ENCODE results near the gene HMGA1. TPM values are rescaled to one million over a fixed set of nuclear protein-coding genes. Genes with fewer than 3 reads are reported as not detected.

Gene HMGA1
- polyA plus RNA-seq, 1 donor from 2014 or later: 31.5 TPM

DNA sequence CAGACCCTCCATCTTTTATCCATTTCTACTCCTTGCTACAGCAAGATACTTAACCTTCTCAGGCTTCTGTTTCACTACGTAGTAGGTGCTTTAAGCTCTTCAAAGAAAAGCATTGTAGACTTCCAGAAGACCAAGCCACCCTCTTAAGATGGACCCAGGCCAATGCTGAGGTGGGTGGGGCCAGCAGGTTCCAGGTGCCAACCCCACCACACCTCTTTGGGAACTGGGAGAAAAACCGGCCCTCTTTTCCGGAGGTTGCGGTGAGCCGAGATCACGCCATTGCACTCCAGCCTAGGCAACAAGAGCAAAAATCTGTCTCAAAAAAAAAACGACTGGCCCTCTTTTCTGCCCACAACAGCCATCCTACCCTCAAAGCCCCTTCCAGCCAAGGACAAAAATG, 10.6 kb upstream of the HMGA1 start:
- Histone ChIP-seq H3F3A (ENCODE audit: insufficient read depth, low read length, poor library complexity, severe bottlenecking) (no peaks in the 10 kb centered on the region), H3K4me2 (ENCODE audit: low read length) (no peak overlapping the region), H3K4me3 (ENCODE audit: low read length) (no peak overlapping the region), H3K27me3 (ENCODE audit: insufficient read depth, low read depth, low read length) (no peaks in the 10 kb centered on the region), H4K20me1 (ENCODE audit: insufficient read depth) (no peaks in the 10 kb centered on the region), H3K27ac (ENCODE audit: low read length) (no peak overlapping the region), H2AFZ (ENCODE audit: low read depth, low read length) (no peak overlapping the region), H3K9me2 (ENCODE audit: insufficient read depth, low read length) (no peaks in the 10 kb centered on the region), H3K79me2 (replicated peaks; ENCODE audit: insufficient read depth, low read length) (no peaks in the 10 kb centered on the region), H3K36me3 (ENCODE audit: insufficient read depth, low read length) (no peaks in the 10 kb centered on the region), H3K9ac (ENCODE audit: low read length) (no peak overlapping the region), H3K9me3 (ENCODE audit: low read length) (no peaks in the 10 kb centered on the region)
- TF ChIP-seq POLR2AphosphoS5 (IDR thresholded peaks at IDR 0.05) (no peak), RAD21 (conservative IDR thresholded peaks at IDR 0.05) (no peak), MXI1 (conservative IDR thresholded peaks at IDR 0.05; ENCODE audit: poor library complexity, severe bottlenecking) (no peak), SMC3 (conservative IDR thresholded peaks at IDR 0.05; ENCODE audit: poor library complexity) (no peak), TAF1 (IDR thresholded peaks at IDR 0.05; ENCODE audit: low read depth) (no peak), EP300 (conservative IDR thresholded peaks at IDR 0.05; ENCODE audit: poor library complexity, severe bottlenecking) (no peak), EZH2 (IDR thresholded peaks at IDR 0.05; ENCODE audit: borderline replicate concordance, insufficient read depth, low read length, poor library complexity, severe bottlenecking) (no peak)
- TF ChIP-seq, protein P1, sequence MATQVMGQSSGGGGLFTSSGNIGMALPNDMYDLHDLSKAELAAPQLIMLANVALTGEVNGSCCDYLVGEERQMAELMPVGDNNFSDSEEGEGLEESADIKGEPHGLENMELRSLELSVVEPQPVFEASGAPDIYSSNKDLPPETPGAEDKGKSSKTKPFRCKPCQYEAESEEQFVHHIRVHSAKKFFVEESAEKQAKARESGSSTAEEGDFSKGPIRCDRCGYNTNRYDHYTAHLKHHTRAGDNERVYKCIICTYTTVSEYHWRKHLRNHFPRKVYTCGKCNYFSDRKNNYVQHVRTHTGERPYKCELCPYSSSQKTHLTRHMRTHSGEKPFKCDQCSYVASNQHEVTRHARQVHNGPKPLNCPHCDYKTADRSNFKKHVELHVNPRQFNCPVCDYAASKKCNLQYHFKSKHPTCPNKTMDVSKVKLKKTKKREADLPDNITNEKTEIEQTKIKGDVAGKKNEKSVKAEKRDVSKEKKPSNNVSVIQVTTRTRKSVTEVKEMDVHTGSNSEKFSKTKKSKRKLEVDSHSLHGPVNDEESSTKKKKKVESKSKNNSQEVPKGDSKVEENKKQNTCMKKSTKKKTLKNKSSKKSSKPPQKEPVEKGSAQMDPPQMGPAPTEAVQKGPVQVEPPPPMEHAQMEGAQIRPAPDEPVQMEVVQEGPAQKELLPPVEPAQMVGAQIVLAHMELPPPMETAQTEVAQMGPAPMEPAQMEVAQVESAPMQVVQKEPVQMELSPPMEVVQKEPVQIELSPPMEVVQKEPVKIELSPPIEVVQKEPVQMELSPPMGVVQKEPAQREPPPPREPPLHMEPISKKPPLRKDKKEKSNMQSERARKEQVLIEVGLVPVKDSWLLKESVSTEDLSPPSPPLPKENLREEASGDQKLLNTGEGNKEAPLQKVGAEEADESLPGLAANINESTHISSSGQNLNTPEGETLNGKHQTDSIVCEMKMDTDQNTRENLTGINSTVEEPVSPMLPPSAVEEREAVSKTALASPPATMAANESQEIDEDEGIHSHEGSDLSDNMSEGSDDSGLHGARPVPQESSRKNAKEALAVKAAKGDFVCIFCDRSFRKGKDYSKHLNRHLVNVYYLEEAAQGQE (IDR thresholded peaks at IDR 0.05; ENCODE audit: borderline replicate concordance): no peak
- TF ChIP-seq, protein P2, sequence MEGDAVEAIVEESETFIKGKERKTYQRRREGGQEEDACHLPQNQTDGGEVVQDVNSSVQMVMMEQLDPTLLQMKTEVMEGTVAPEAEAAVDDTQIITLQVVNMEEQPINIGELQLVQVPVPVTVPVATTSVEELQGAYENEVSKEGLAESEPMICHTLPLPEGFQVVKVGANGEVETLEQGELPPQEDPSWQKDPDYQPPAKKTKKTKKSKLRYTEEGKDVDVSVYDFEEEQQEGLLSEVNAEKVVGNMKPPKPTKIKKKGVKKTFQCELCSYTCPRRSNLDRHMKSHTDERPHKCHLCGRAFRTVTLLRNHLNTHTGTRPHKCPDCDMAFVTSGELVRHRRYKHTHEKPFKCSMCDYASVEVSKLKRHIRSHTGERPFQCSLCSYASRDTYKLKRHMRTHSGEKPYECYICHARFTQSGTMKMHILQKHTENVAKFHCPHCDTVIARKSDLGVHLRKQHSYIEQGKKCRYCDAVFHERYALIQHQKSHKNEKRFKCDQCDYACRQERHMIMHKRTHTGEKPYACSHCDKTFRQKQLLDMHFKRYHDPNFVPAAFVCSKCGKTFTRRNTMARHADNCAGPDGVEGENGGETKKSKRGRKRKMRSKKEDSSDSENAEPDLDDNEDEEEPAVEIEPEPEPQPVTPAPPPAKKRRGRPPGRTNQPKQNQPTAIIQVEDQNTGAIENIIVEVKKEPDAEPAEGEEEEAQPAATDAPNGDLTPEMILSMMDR (IDR thresholded peaks at IDR 0.05; ENCODE audit: poor library complexity, severe bottlenecking): no peak

DNA sequence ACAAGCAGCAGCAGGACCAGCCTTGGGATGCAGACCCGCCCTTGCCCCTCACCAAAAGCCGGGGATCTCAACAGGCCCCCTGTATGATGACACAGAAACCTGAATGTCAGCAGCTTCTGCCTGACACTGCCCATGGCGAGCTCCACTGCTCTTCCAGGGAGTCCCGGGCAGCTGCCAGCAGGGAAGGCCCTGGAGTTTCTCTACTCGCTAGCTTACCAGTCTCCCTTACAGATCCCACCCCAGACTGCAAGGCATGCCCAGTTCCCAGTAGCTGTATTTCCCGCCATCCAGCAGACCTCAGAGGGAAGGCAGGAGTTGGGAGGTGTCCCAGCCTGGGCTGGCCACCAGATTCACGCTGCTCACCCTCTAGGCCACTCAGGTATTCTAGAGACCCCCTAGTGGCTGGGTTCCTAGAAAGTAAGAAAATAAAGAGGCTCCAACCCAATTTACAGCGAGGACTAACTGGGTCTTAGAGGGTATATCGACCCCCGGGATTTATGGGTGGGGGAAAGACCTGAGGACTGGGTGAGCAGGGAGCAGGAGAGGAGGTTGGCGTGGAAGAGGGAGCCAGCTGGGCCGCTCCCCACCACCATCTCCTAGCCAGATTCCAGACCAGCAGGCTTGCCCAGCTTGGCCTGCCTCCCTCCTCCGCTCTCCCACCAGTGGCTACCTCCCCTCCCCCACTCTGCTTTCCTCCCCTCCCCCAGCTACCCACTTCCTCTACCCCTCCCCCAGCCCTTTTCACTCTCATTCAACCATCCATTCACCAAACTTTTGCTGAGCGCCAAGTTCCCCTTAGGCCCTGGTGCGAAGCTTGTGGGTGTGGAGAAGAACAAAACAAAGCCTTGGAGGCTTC, 9.7 kb upstream of the HMGA1 start:
- Histone ChIP-seq H3K36me3 (ENCODE audit: insufficient read depth, low read length) (no peaks in the 10 kb centered on the region), H3K9ac (ENCODE audit: low read length) (no peak overlapping the region), H3K27ac (ENCODE audit: low read length) (no peak overlapping the region), H3K9me2 (ENCODE audit: insufficient read depth, low read length) (no peaks in the 10 kb centered on the region), H3K4me2 (ENCODE audit: low read length) (no peak overlapping the region), H3K9me3 (ENCODE audit: low read length) (no peaks in the 10 kb centered on the region), H3K4me3 (ENCODE audit: low read length) (no peak overlapping the region), H3F3A (ENCODE audit: insufficient read depth, low read length, poor library complexity, severe bottlenecking) (no peaks in the 10 kb centered on the region), H3K79me2 (replicated peaks; ENCODE audit: insufficient read depth, low read length) (no peaks in the 10 kb centered on the region), H4K20me1 (ENCODE audit: insufficient read depth) (no peaks in the 10 kb centered on the region), H3K27me3 (ENCODE audit: insufficient read depth, low read depth, low read length) (no peaks in the 10 kb centered on the region), H2AFZ (ENCODE audit: low read depth, low read length) (no peak overlapping the region)
- TF ChIP-seq EZH2 (IDR thresholded peaks at IDR 0.05; ENCODE audit: borderline replicate concordance, insufficient read depth, low read length, poor library complexity, severe bottlenecking) (no peak), SMC3 (conservative IDR thresholded peaks at IDR 0.05; ENCODE audit: poor library complexity) (no peak), EP300 (conservative IDR thresholded peaks at IDR 0.05; ENCODE audit: poor library complexity, severe bottlenecking) (no peak), TAF1 (IDR thresholded peaks at IDR 0.05; ENCODE audit: low read depth) (no peak), MXI1 (conservative IDR thresholded peaks at IDR 0.05; ENCODE audit: poor library complexity, severe bottlenecking) (no peak), POLR2AphosphoS5 (IDR thresholded peaks at IDR 0.05) (no peak), RAD21 (conservative IDR thresholded peaks at IDR 0.05) (no peak)
- TF ChIP-seq, protein P1 (IDR thresholded peaks at IDR 0.05; ENCODE audit: borderline replicate concordance): no peak
- TF ChIP-seq, protein P2 (IDR thresholded peaks at IDR 0.05; ENCODE audit: poor library complexity, severe bottlenecking): no peak
